COLO829 (cell line): ENCODE measurements around the gene CMTM8.
A peak's percentile ranks its signal among the peaks of the same experiment; 100 is the strongest.
"Not testable (repeated sequence)": the region's sequence is repeated elsewhere in the genome, so short reads cannot be mapped to it uniquely, and the experiment has no call there.

Experiments
- DNase-seq: peaks from one replicate; pipeline ENCODE4 v3.0.0; 2012; ENCODE audit warnings: low spot score

The CMTM8 gene, protein sequence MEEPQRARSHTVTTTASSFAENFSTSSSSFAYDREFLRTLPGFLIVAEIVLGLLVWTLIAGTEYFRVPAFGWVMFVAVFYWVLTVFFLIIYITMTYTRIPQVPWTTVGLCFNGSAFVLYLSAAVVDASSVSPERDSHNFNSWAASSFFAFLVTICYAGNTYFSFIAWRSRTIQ

DNA sequence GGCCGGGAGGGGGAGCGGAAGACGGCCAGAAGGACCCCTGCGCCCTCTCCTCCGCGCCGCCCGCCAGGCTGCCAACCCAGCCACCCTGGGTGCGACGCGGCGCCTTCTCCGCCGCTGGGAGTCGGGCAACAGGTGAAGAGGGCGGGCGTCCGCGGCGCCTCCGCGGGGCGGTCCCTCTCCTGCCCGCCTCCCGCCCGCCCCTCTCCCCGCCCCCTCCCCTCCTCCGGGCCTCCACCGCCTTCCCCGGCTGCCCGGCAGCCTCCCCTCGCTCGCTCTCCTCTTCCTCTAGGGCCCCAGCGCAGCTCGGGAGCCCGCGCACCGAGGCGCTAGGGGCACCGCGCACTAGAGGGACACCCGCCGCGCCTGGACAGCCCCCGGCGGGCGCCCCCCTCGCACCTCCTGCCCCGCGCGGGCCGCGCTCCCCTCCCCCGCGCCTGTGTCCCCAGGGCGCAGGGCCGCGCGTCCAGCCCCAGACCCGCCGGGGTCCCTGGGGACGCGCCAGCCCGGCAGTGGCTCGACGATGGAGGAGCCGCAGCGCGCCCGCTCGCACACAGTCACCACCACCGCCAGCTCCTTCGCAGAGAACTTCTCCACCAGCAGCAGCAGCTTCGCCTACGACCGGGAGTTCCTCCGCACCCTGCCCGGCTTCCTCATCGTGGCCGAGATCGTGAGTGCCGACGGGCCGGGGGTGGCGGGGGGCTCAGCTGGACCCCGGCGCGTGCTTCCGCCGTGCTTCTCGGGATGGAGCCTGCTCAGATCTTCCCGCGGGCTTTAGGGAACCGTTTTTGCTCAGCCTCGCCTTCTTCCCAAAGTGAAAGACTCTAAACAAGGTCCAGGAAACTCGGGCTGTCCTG, at the start of gene CMTM8:
Gene CMTM8 (plus strand): TSS at position 228 of the 854 bp plus-strand sequence. CDS start 293 bp downstream, at position 521.
- peak; percentile 36 for DNase-seq

DNA sequence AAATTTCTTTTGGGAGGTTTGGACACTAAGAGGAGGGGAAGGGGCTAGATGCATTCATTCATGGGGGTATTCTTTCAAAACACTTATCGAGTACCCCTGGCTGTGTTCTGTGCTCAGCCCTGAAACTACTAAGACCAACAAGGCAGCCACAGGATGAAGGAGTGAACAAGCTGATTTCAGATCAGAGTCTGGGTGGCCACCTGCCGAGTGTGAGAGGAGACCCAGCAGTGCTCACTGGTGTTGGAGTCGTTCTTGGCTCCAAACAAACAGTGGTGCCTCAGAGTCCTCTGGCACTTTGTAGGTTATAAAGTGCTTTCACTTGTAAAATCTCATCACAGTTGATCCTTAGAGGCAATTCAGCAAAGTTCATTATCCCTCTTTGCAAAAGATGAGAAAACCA, 48.8 kb upstream of the CMTM8 start:
- no peak for DNase-seq

- not testable (repeated sequence) for DNase-seq
These were observed 47.9 kb upstream of the CMTM8 start for GRCh38 chr3:32190556-32190955.

GRCh38 chr3:32193101-32193500, 45.4 kb upstream of the CMTM8 start:
- DNase-seq, result no peak

GRCh38 chr3:32194653-32195052, 43.8 kb upstream of the CMTM8 start:
- DNase-seq, result no peak

DNA sequence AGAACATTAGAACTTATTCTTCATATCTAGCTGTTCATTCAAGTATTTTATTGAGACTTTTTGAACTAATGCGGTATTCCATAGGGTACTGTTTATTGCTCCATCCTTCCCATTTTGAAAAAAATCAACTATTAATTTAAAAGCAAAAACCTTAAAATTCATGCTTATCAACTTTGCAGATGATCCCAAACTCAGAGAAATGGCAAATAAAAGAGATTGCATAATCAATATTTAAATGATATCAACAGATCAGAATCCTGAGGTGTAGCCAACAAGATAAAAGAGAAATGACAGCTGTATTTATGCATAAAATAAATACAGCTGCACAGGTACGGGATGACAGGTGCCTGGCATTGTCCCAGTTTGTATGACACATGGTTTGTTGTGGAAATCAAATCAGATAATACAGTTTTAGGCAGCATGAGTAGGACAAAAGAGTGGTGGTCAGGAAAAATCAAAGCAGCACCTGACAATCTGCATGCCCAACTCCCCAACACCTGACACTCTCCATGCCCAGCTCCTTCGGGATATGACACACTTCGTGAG, 42.4 kb upstream of the CMTM8 start:
- no peak for DNase-seq

- no peak for DNase-seq
These were observed 40.5 kb upstream of the CMTM8 start for GRCh38 chr3:32197991-32198390.

- DNase-seq, result no peak
These were observed 39.8 kb upstream of the CMTM8 start for GRCh38 chr3:32198714-32199113.

GRCh38 chr3:32200490-32200889, 38.0 kb upstream of the CMTM8 start:
- DNase-seq, result no peak

DNA sequence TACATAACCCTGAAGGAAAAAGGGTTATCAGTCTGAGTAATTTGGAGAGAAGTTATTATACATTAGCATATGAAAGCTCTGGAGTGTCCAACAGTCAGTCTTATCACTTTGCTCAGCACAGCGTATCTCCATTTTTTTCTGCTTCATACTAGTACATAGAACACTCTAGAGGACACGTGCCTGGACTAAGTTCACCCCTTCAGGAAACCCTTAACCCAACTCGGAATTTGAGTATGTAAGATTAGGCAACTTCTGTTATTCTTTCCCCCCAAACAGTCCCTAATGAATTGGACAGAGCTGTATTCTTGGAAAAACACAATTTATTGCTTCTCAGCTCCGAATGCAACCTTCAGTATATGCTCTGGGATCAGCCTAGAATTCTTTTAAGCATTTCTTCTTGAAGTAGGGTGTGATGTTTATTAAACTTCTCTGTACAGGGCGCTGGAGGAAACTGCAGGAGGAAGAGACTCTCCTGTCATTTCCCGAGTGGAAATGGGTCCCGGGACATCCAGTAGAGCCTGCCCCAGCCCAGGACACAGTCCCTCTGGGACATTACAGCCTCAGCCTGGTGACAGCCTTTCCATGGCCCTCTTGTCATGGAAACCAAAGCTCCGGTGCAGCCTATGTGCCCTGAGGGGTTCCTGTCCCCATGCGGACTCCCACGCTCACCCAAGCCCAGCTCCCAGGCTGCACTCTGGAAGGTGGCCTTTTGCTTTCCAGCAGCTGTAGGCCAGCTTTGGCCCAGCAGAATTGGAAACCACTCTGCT, 37.3 kb upstream of the CMTM8 start:
- no peak for DNase-seq

- DNase-seq, result no peak
These were observed 36.0 kb upstream of the CMTM8 start for GRCh38 chr3:32202496-32202895.

DNA sequence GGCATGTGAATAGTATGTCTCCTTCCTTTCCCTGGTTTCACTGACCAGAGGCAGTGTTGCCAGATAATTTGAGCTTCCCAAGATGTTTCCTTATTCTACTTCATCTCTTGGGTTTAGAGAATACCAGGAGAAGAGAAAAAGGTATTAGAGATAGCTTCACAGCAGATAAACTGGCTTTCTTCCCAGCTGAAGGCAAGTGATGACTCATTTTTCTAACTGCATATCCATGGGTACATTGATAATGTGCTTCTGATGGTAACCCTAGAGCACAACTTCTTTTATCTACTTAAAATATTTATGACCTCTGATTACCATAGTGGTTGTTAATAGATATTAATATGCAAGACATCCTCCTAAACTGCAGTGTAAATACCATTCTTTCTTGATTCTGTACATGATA, 34.6 kb upstream of the CMTM8 start:
- DNase-seq, result peak; percentile 42

GRCh38 chr3:32208447-32208846, 30.0 kb upstream of the CMTM8 start:
- no peak for DNase-seq

GRCh38 chr3:32215185-32215584, 23.3 kb upstream of the CMTM8 start:
- no peak for DNase-seq

- no peak for DNase-seq
These were observed 22.2 kb upstream of the CMTM8 start for GRCh38 chr3:32216172-32216783.

GRCh38 chr3:32217339-32217738, 21.1 kb upstream of the CMTM8 start:
- DNase-seq, result no peak

DNA sequence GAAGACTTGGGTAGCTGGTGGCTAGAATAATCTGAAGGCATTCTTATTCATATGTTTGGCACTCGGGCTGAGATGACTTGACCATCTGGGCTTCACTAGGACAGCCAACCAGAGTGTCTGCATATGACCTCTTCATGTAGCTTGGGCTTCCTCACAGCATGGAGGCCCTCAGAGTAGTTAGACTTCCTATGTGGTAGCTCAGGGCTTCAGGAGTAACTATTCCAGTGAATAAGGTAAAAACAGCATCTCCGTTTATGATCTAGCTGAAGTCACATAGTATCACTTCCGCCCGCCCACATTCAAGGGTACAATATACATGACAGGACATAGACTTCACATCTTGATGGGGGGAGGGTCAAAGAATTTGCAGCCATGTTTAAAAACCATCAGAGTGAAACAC, 18.9 kb upstream of the CMTM8 start:
- DNase-seq, result no peak

DNA sequence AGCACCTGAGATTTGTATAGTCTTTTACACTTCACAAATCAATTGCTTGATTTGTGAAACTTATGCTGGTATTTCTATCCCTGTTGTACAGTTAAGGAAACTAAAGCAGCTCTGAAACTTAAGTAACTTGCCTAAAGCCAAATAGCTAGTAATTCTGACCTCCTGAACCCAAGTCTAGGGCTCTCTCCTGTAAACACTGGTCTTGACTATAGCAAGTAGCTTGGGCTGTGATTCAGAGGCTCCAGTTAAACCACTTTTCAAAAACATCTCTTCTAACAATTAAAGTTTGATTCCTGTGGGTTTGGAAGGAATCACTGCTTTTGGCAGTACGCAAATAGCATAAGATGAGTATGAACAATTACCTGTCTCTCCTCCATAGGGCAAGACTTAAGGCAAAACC, 18.5 kb upstream of the CMTM8 start:
- DNase-seq, result no peak

DNA sequence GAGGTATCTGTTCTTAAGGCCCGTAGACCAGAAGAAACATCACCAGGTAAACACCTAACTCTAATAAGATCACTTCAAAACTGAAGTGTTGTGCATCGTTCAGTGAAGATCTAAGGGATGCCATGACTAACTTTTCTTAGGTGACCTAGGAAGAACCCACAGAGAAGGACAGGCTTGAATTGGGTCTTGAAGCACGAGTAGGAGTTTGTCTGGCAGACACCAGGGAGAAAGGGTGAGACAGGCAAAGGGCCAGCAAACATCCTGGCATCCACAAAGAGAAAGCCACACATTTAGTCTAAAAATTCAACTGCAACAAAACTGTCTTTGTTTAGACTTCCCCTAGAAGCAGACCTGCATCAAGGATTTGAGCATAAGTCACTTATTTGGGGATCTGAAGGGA, 15.5 kb upstream of the CMTM8 start:
- DNase-seq, result peak; percentile 83

- peak; percentile 34 for DNase-seq
These were observed 14.4 kb upstream of the CMTM8 start for GRCh38 chr3:32224016-32224516.

- DNase-seq, result peak; percentile 74
These were observed 11.5 kb upstream of the CMTM8 start for GRCh38 chr3:32226875-32227500.
